Lower leg skin (tissue), 4 donors: ENCODE measurements around the gene TRIM32. TPM values are rescaled to one million over a fixed set of nuclear protein-coding genes. Genes with fewer than 3 reads are reported as not detected.

Experiments
- DNase-seq, 2 donors: peaks; one replicate each; pipeline ENCODE4 v3.0.0-alpha.2; 2019; ENCODE audit warnings: low spot score in 2 of 2
- H3K4me3 ChIP-seq: fragments of 200-600 bp; sonication (generic); 2 replicates; pipeline ENCODE4 v1.5.1; 2017; ENCODE audit warnings: mild to moderate bottlenecking, low read depth; ENCODE audit not compliant: poor library complexity, severe bottlenecking
- POLR2A ChIP-seq, 2 donors: fragments of 450-650 bp; IDR thresholded peaks; one replicate each; pipeline ENCODE4 v1.6.1; 2016 to 2017; ENCODE audit warnings: antibody characterized with exemption in 2 of 2, mild to moderate bottlenecking in 1 of 2, moderate library complexity in 1 of 2
- WGBS, 2 donors: methylation state at CpG; one replicate each; pipeline ENCODE4 v1.1.5; 2018; 5-methylcytosine and 5-hydroxymethylcytosine counted together
- intact Hi-C: fragments of 100-400 bp; cut with DNase I; formaldehyde crosslinking; loops from one replicate; pipeline ENCODE4 v1.15.0; 2023; ENCODE audit warnings: low total_unique reads
- total RNA-seq, 4 donors: library from RNA; depleted of rRNA; stranded (reverse); fragments of >200 nt; gene quantifications; one replicate each; pipeline ENCODE4 v1.1.0, GENCODE V29; 2016
- TF ChIP-seq, protein P1 (sequence below), 3 donors: fragments of 450-650 bp; IDR thresholded peaks; one replicate each; pipeline ENCODE4 v1.5.1; 2016; ENCODE audit warnings: antibody characterized with exemption in 3 of 3, mild to moderate bottlenecking in 3 of 3, moderate library complexity in 2 of 3

Gene TRIM32
- total RNA-seq, 4 donors from 2014 or later: 9.9 to 16.1 (median 12.1) TPM

DNA sequence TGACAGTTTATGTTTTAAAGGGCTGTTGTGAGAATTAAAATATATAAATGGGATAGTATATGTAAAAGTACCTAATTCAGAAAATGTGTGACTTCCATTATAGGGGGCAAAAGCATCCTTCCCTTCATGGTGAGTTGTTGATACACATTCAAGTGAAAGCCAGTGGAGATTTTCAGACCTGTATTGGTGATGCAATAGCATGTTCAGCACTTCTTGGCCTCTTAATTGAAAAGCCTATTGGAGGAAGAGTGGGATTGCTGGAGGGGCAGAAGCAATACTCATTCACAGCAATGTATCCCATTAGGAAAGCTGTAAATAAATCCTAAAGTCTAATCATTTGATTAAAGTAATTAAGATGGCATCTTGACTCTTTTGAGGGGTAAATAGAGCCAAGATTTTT, 17.4 kb downstream of the TRIM32 start:
- TF ChIP-seq POLR2A (IDR thresholded peaks at IDR 0.05): no peak
- TF ChIP-seq, protein P1, sequence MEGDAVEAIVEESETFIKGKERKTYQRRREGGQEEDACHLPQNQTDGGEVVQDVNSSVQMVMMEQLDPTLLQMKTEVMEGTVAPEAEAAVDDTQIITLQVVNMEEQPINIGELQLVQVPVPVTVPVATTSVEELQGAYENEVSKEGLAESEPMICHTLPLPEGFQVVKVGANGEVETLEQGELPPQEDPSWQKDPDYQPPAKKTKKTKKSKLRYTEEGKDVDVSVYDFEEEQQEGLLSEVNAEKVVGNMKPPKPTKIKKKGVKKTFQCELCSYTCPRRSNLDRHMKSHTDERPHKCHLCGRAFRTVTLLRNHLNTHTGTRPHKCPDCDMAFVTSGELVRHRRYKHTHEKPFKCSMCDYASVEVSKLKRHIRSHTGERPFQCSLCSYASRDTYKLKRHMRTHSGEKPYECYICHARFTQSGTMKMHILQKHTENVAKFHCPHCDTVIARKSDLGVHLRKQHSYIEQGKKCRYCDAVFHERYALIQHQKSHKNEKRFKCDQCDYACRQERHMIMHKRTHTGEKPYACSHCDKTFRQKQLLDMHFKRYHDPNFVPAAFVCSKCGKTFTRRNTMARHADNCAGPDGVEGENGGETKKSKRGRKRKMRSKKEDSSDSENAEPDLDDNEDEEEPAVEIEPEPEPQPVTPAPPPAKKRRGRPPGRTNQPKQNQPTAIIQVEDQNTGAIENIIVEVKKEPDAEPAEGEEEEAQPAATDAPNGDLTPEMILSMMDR (IDR thresholded peaks at IDR 0.05): no peak
- DNase-seq: no peak
- intact Hi-C loops: no loop called here
- H3K4me3 ChIP-seq: no peak overlapping the region

DNA sequence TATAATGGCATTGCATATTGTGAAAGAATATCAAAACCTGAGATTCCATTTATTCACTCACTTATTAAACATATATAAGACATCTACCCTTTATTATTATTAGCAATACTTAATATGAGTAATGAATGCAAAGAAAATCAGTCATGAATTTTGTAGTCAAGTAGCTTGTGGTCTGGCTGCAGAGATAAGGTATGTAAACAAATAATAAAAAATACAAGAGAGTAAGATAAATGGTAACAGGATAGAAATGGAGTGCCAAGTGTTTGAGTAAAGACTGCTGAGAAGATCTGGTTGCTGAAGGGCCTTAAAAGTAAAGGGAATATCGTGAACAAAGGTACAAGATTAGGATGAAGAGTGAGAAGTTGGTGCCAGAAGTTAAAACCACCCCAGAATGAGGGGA, 18.4 kb downstream of the TRIM32 start:
- 85 to 100% methylated on average over 1 of the region's 1 CpG for WGBS, 2 donors
- DNase-seq: no peak
- TF ChIP-seq, protein P1 (IDR thresholded peaks at IDR 0.05): no peak
- TF ChIP-seq POLR2A (IDR thresholded peaks at IDR 0.05): no peak
- intact Hi-C loops: no loop called here
- no peak overlapping the region for H3K4me3 ChIP-seq

DNA sequence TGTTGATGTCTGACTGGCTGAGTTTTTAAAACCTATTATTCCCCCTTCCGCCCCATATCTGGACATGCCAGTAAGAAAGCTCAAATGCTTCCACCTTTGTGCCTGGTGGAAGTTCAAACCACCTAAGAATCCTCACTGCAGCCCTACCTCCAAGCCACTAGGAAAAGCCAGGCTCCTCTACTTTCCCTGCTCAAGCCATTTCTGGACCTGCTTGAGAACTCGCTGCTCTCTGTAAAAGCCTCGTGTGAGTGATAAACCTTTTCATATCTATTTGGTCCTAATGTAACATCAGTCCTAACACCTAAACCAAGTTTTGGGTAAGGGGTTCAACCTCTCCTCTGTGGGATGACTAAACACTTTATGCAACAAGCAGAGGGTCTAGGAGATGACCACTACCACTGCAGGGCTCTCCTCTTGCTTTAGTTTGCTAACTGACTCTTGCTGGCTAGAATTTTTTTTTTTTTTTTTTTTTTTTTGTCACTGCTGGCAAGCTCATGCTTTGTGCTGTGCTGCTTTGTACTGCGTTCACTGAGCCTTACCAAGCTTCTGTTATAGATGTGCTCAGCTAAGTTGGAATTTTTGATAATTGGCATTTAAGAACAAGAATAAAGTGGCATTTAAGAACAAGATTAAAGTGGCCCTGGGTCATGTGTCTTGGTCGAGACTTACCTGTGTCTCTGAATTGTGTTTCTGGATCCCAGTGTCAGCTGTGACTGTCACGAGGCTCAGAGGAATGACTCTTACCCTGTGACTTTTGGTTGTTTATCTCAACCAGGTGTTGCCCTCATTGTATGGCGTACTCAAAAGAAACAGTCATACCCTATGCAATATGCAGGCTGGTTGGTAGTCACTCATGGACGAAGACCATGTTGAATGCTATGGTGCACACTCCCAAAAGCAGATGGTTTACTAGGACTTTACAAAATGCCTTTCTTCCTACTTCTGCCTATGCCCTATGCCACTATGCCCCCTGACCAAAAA, 19.5 kb downstream of the TRIM32 start:
- 92 to 94% methylated on average over 8 of the region's 8 CpGs for WGBS, 2 donors
- no peak overlapping the region for H3K4me3 ChIP-seq
- TF ChIP-seq, protein P1 (IDR thresholded peaks at IDR 0.05): no peak
- TF ChIP-seq POLR2A (IDR thresholded peaks at IDR 0.05): no peak
- intact Hi-C loops: no loop called here
- no peak for DNase-seq

DNA sequence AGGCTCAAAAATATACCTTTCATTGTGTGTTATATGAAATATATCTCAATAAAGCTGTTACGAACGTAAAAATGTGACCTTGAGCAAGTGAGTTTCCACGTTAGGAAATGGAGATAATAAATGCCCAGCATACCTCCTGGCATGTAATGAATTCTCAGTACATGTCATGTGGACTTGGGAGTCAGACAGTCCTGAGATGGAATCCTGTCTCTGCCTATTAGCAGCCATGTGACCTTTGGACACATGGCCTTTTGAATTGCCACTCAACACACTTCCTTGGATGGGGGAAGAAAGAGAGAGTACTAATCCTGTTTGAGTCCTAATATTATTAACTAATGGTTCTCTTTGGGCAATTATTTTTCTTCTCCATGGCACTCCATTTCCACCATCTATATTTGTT, 25.7 kb downstream of the TRIM32 start:
- WGBS, 2 donors: 90 to 92% methylated on average over 3 of the region's 3 CpGs
- intact Hi-C loops: no loop called here
- H3K4me3 ChIP-seq: no peak overlapping the region
- DNase-seq: no peak
- TF ChIP-seq POLR2A (IDR thresholded peaks at IDR 0.05): no peak
- TF ChIP-seq, protein P1 (IDR thresholded peaks at IDR 0.05): no peak

DNA sequence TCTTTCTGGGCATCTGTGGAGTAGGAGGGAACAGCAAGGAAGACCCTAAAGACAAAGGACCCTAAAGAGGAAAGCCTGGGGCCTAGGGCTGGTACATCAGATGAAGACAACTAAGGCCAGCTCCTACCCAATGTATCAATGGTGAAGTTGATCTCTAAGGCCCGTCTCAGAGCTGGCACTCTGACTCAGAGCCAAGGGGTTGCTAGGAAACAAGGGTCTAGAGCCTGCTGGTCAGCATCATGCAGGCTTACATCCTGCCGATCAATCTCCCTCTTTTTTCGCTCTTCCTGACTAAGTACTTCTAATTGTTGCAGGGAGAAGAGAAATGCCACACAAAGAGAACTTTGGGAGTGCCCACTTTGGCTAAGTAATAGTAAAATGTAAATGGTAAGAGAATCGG, 26.2 kb downstream of the TRIM32 start:
- WGBS, 2 donors: 70 to 97% methylated on average over 4 of the region's 4 CpGs
- intact Hi-C loops: no loop called here
- H3K4me3 ChIP-seq: no peak overlapping the region
- DNase-seq: no peak
- TF ChIP-seq, protein P1 (IDR thresholded peaks at IDR 0.05): no peak
- no peak for TF ChIP-seq POLR2A (IDR thresholded peaks at IDR 0.05)
